ENCODE measurements around the gene COL23A1.
"Not testable (repeated sequence)": the region's sequence is repeated elsewhere in the genome, so short reads cannot be mapped to it uniquely, and the experiment has no call there.

The COL23A1 gene

GRCh38 chr5:178277346-178277745 is 312.8 kb downstream of the COL23A1 start:
- DNase-seq: no peak

DNA sequence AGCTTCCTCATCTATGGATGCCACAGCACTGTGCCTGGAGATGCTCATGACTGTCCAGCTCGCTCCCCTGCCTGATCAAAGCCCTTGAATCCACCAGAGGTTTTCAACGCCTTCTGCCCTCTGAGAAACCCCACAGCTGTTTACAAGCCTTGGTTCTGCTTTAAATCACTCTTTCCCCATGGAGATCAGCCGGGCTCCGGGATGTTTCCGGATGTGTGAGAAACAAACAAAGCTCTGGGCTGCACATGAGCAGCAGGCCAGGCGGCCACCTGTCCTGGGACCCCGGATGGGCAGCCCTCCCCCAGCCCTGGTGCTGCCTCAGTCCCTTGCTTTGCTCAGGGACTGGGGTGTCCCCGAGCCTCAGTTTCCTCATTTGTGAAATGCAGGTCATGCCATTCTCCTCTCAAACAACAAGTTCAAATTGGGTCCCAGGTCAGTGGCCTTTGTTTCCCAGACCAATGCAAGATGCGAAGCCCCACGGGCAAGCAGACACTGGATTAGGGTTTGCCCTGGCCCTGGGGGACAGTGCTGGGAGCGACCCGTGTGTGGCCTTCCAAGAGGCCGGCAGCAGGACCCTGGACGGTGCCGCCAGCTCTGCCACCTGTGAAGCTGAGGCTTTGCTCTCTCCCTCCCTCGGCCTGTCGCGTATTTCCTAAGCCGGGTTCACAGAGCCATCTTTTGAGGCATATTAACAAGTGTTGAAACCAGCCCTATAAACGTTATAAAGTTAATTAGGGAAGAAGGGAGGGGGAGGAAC is 315.2 kb downstream of the COL23A1 start:
- DNase-seq: no peak

- DNase-seq: no peak
Measured at GRCh38 chr5:178273665-178274541, 316.3 kb downstream of the COL23A1 start.

- DNase-seq: no peak
Measured at GRCh38 chr5:178273041-178273440, 317.2 kb downstream of the COL23A1 start.

DNA sequence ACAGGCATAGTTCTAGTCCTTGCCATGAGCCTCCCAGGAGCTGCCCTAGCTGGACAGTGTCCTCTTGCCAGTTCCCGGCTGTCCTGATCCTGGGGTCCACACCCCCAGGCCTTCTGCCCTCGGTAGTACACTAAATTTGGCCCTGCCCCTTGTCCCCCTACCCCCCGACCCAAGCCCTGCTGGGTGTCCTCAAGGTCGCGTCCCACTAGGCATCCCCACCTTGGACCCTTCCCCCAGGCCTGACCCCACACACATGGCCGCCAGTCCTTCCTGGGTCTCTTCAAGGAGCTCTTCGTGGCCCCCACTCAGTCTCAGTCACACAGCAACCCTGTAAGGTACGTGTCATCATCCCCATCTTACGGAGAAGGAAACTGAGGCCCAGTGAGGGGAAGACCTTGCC is 317.6 kb downstream of the COL23A1 start:
- no peak for DNase-seq

- DNase-seq: no peak
Measured at GRCh38 chr5:178271726-178272479, 318.3 kb downstream of the COL23A1 start.

GRCh38 chr5:178271231-178271630 is 319.0 kb downstream of the COL23A1 start:
- DNase-seq: no peak

GRCh38 chr5:178269499-178269898 is 320.7 kb downstream of the COL23A1 start:
- no peak for DNase-seq

DNA sequence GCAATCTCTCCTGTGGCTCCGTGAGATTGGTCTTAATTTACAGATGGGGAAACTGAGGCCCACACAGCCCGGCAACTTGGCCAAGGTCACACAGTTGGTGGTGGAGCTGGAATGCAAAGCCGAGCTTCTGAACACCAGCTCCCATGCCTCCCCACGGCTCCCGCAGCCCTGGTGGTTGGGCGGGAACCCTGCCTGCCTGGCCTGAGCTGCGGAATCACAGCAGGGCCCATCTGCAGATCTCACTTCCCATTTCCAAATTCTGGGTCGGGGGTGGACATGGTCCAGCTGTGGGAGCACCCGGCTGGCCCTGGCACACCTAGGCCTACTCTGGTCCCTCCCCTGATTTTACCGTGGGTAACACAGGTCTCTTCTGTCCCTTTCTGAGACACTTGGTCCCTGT is 322.3 kb downstream of the COL23A1 start:
- DNase-seq: no peak

DNA sequence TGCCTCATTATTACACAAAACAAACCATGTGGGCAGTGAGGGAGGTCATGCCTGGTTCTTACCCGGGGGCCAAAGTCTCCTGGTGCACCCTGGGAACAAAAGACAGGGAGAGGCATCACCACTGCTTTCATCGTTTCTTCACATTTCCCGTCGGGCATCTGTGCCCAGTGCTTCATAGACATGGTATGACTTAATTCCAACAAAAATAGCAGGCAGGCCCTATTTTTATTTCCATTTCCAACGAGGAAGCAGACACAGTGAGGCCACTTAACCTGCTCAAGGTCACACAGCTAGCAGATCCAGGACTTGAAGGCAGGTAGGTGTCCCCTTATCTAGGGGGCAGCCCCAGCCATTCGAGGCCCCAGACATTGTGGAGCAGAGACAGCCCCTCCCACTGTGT is 322.9 kb downstream of the COL23A1 start:
- DNase-seq: no peak

GRCh38 chr5:178266581-178266980 is 323.6 kb downstream of the COL23A1 start:
- no peak for DNase-seq

DNA sequence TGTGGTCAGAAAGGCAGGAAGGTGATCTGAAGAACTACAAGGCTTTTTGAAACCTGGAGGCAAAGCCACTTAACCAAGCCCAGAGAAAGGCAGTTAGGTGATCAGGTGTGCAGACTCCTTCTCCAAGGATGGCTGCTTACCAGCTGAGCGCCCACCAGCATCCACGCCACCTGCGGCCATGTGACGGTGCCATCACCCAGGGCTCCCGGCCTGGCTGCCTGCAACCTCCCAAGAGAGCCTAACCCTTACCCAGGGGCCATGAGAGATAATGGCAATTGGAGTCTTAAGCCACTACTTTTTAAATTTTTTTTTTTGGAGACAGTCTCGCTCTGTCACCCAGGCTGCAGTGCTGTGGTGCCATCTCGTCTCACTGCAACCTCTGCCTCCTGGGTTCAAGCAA is 324.4 kb downstream of the COL23A1 start:
- no peak for DNase-seq

DNA sequence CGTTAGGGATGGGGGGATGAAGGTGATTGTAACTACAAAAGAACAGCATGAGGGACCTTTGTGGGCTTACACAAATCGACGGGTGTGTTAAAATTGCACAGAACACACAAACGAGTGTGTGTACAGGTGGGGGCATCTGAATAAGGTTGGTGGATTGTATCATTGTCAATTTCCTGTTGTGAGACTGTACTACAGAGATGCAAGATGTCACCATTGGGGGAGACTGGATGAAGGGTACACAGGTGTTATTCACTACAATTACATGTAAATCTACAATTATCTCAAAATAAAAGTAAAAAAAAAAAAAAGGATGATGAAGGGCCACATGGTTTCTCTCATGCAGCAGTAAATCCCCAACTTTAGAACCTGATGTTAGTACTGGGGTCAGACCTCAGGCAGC is 326.1 kb downstream of the COL23A1 start:
- no peak for DNase-seq

GRCh38 chr5:178261666-178262600 is 328.3 kb downstream of the COL23A1 start:
- DNase-seq: no peak

- DNase-seq: no peak
Measured at GRCh38 chr5:178259623-178260536, 330.3 kb downstream of the COL23A1 start.

DNA sequence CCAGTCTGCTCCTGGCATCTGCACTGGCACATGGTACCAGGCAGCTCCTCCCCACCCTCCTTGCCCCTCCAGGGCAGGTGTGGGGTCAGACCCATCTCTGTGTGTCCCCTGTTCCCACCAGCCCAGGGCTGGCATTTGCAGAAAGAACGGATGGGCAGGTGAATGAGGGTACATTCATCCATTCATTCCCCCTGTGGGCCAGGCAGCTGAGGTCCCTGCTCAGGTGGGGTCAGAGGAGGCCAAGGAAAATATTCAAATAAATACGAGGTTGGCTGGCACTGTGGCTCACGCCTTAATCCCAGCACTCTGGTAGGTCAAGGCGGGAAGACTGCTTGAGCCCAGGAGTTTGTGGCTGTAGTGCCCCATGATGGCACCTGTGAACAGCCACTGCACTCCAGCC is 332.5 kb downstream of the COL23A1 start:
- no peak for DNase-seq

- no peak for DNase-seq
Measured at GRCh38 chr5:178256746-178257145, 333.4 kb downstream of the COL23A1 start.

DNA sequence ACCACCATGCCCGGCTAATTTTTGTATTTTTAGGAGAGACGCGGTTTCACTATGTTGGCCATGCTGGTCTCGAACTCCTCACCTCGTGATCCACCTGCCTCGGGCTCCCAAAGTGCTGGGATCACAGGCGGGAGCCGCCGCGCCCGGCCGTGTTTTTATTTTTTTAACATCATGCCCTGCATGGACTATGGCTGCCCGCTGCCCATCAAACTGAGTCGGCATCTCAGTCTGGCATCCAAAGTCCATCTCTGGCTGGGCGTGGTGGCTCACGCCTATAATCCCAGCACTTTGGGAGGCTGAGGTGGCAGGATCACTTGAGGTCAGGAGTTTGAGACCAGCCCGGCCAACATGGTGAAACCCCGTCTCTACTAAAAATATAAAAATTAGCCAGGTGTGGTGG is 336.6 kb downstream of the COL23A1 start:
- DNase-seq: not testable (repeated sequence)

- DNase-seq: no peak
Measured at GRCh38 chr5:178252258-178252657, 337.9 kb downstream of the COL23A1 start.

GRCh38 chr5:178250263-178250662 is 339.9 kb downstream of the COL23A1 start:
- no peak for DNase-seq

All from CD4-positive, alpha-beta T cell treated with Interleukin-4 for 1 hour (primary cell).